ENCODE results near the gene TMEM259. TPM values are rescaled to one million over a fixed set of nuclear protein-coding genes. Genes with fewer than 3 reads are reported as not detected.

TMEM259 gene
- total RNA-seq, 6 experiments from 2014 or later = 82.6 to 180 (median 93.2) TPM

DNA sequence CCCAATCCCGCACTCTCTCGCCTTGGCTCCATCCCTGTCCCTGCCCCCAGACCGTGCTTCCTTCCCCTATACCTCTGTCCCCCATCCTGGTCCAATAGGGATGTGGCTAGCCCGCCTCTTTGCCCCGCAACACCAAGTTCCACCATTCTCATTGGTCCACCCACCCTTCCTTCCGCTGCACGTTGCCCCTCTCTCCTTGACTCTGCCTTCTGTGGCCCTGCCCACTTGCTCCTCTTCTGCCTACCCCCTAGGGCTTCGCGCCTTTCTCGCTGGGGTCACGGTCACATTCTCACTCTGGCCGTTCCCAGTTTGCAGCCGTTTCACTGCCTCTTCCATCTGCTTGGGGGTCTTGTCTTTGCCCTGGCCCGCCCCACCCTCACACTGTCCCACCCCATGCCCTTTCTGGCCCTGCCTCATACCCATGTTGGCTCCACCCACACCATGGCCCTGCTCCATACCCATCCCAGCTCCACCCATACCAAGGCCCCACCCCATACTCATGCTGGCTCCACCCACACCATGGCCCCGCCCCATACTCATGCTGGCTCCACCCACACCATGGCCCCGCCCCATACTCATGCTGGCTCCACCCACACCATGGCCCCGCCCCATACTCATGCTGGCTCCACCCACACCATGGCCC is 41.6 kb upstream of the TMEM259 start:
- Histone ChIP-seq H3K27ac (no peak overlapping the region), H3K4me1 (peaks cover 0 to 6% (median 0%) of the 10 kb centered on the region in 4 donors), H3K27me3 (no peaks in the 10 kb centered on the region), H3K9me3 (peaks cover 0 to 4% (median 1%) of the 10 kb centered on the region in 4 donors), H3K36me3 (no peaks in the 10 kb centered on the region), H3K4me3 (no peak overlapping the region)
- DNase-seq (no peak), ATAC-seq (no peak)
- no peak for TF ChIP-seq POLR2A (IDR thresholded peaks at IDR 0.05)
- TF ChIP-seq, protein P1, sequence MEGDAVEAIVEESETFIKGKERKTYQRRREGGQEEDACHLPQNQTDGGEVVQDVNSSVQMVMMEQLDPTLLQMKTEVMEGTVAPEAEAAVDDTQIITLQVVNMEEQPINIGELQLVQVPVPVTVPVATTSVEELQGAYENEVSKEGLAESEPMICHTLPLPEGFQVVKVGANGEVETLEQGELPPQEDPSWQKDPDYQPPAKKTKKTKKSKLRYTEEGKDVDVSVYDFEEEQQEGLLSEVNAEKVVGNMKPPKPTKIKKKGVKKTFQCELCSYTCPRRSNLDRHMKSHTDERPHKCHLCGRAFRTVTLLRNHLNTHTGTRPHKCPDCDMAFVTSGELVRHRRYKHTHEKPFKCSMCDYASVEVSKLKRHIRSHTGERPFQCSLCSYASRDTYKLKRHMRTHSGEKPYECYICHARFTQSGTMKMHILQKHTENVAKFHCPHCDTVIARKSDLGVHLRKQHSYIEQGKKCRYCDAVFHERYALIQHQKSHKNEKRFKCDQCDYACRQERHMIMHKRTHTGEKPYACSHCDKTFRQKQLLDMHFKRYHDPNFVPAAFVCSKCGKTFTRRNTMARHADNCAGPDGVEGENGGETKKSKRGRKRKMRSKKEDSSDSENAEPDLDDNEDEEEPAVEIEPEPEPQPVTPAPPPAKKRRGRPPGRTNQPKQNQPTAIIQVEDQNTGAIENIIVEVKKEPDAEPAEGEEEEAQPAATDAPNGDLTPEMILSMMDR (IDR thresholded peaks at IDR 0.05) = no peak
- intact Hi-C loops (cut with DNase I) = no loop called here
- 86% methylated on average over 15 of the region's 17 CpGs for WGBS (ENCODE audit: insufficient coverage, low coverage, low lambda C conversion rate, missing lambda C conversion rate)

DNA sequence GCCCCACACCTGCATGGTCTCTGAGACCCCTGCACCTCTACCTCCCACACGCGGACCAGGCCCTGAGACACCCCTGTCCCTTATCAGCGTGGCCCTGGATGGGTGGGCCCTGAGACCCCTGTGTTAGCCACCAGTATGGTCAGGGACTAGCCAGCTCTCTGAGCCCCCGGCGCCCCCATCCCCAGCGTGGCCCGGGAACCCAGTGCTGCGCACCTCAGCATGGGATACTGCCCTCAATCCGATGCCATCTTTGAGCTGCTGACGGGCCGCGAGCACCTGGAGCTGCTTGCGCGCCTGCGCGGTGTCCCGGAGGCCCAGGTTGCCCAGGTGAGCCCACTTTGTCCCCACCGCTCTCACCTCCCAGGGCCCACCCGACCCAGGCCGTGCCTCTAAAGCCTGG is 41.1 kb upstream of the TMEM259 start:
- Histone ChIP-seq H3K4me3 (no peak overlapping the region), H3K27ac (no peak overlapping the region), H3K4me1 (peaks cover 0 to 6% (median 0%) of the 10 kb centered on the region in 4 donors), H3K9me3 (peaks cover 0 to 4% (median 1%) of the 10 kb centered on the region in 4 donors), H3K27me3 (no peaks in the 10 kb centered on the region), H3K36me3 (no peaks in the 10 kb centered on the region)
- intact Hi-C loops (cut with DNase I) = no loop called here
- no peak for TF ChIP-seq POLR2A (IDR thresholded peaks at IDR 0.05)
- TF ChIP-seq, protein P1 (IDR thresholded peaks at IDR 0.05) = no peak
- ATAC-seq (no peak), DNase-seq (peak in 1 of 3 donors; percentile 50)
- WGBS (ENCODE audit: insufficient coverage, low coverage, low lambda C conversion rate, missing lambda C conversion rate) = 100% methylated on average over 2 of the region's 20 CpGs

DNA sequence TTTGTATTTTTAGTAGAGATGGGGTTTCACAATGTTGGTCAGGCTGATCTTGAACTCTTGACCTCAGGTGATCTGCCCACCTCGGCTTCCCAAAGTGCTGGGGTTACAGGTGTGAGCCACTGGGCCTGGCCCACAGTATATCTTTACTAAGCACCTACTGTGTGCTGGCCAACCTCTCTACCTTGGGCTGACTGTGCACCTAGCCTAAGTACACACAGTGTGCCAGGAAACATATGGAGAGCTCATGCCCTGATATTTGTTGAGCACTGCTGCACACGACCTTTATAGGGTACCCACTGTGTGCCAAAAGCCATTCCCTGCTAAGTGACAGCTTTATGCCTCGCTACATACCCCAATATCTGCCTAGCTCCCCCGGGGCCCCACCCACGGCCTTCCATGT is 39.8 kb upstream of the TMEM259 start:
- ATAC-seq = no peak
- no peak for DNase-seq
- intact Hi-C loops (cut with DNase I) = no loop called here
- Histone ChIP-seq H3K36me3 (no peaks in the 10 kb centered on the region), H3K9me3 (peaks cover 0 to 4% (median 1%) of the 10 kb centered on the region in 4 donors), H3K4me1 (peaks cover 0 to 6% (median 0%) of the 10 kb centered on the region in 4 donors), H3K27ac (no peak overlapping the region), H3K4me3 (no peak overlapping the region), H3K27me3 (no peaks in the 10 kb centered on the region)
- 38% methylated on average over 3 of the region's 5 CpGs for WGBS (ENCODE audit: insufficient coverage, low coverage, low lambda C conversion rate, missing lambda C conversion rate)
- no peak for TF ChIP-seq POLR2A (IDR thresholded peaks at IDR 0.05)
- TF ChIP-seq, protein P1 (IDR thresholded peaks at IDR 0.05) = no peak

DNA sequence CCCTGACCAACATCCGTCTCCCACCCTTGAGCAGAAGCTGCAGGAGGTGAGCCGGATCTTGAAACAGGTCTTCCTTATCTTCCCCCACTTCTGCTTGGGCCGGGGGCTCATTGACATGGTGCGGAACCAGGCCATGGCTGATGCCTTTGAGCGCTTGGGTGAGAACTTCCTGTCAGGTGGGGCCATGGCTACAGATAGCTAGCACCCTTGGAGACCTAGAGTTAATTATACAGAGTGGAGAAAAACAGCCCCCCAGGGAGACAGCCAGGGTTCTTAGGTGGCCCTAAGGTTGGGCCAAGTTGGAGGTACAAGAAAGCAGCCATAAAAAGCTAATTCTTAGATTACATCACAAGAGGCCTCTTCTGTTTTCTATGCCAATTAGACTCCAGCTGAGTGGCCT is 37.2 kb upstream of the TMEM259 start:
- H3K36me3 ChIP-seq = no peaks in the 10 kb centered on the region
- H3K9me3 ChIP-seq = peaks cover 0 to 4% (median 1%) of the 10 kb centered on the region in 4 donors
- no peak overlapping the region for H3K27ac ChIP-seq
- DNase-seq (no peak), ATAC-seq (no peak)
- intact Hi-C loops (cut with DNase I) = no loop called here
- no peaks in the 10 kb centered on the region for H3K27me3 ChIP-seq
- no peak overlapping the region for H3K4me3 ChIP-seq
- H3K4me1 ChIP-seq = no peaks in the 10 kb centered on the region
- TF ChIP-seq, protein P1 (IDR thresholded peaks at IDR 0.05) = no peak
- TF ChIP-seq POLR2A (IDR thresholded peaks at IDR 0.05) = no peak
- 74% methylated on average over 3 of the region's 5 CpGs for WGBS (ENCODE audit: insufficient coverage, low coverage, low lambda C conversion rate, missing lambda C conversion rate)
